Spleen (tissue), 11 donors: ENCODE measurements around the gene SNCG. TPM values are rescaled to one million over a fixed set of nuclear protein-coding genes. Genes with fewer than 3 reads are reported as not detected.
A peak's percentile ranks its signal among the peaks of the same experiment; 100 is the strongest.

Source experiments
- DNase-seq: peaks from one replicate; pipeline ENCODE4 v3.0.0-alpha.2; 2020
- H3K27ac ChIP-seq, 8 donors: fragments of 200-600 bp; sonication (generic) in 7 of 8; 1 replicate in 4 of 8; 2 replicates in 4 of 8; pipeline versions ENCODE4 v1.5.0 to v1.8.0; 2016 to 2021; ENCODE audit warnings: inconsistent platforms in 4 of 8, mild to moderate bottlenecking in 4 of 8, moderate library complexity in 1 of 8
- H3K27me3 ChIP-seq, 7 donors: fragments of 200-600 bp; sonication (generic) in 6 of 7; replicated peaks in 1 of 7; 1 replicate in 4 of 7; 2 replicates in 3 of 7; pipeline versions ENCODE4 v1.5.0 to v1.8.0; 2016 to 2021; ENCODE audit warnings: inconsistent platforms in 3 of 7, mild to moderate bottlenecking in 1 of 7
- H3K36me3 ChIP-seq, 6 donors: fragments of 200-600 bp; sonication (generic) in 5 of 6; 1 replicate in 4 of 6; 2 replicates in 2 of 6; pipeline versions ENCODE4 v1.5.0 to v1.8.0; 2016 to 2021; ENCODE audit warnings: inconsistent platforms in 2 of 6
- H3K4me1 ChIP-seq, 6 donors: fragments of 200-600 bp; sonication (generic) in 5 of 6; 1 replicate in 3 of 6; 2 replicates in 3 of 6; pipeline versions ENCODE4 v1.5.0 to v1.8.0; 2016 to 2021; ENCODE audit warnings: inconsistent platforms in 3 of 6
- H3K4me3 ChIP-seq, 8 donors: fragments of 200-600 bp; sonication (generic) in 7 of 8; 1 replicate in 4 of 8; 2 replicates in 4 of 8; pipeline versions ENCODE4 v1.5.0 to v1.8.0; 2016 to 2021; ENCODE audit warnings: inconsistent platforms in 4 of 8, mild to moderate bottlenecking in 4 of 8, moderate library complexity in 2 of 8
- H3K9me3 ChIP-seq, 8 donors: fragments of 200-600 bp; sonication (generic) in 7 of 8; 1 replicate in 4 of 8; 2 replicates in 4 of 8; pipeline versions ENCODE4 v1.5.0 to v1.8.0; 2016 to 2021; ENCODE audit warnings: inconsistent platforms in 4 of 8
- POLR2A ChIP-seq, 3 donors: fragments of 450-650 bp; IDR thresholded peaks; one replicate each; pipeline ENCODE4 v1.5.1; 2017; ENCODE audit warnings: antibody characterized with exemption in 3 of 3, mild to moderate bottlenecking in 1 of 3
- POLR2AphosphoS5 ChIP-seq, 3 donors: sonication (generic); formaldehyde crosslinking; IDR thresholded peaks; one replicate each; pipeline ENCODE4 v1.5.1; 2017; ENCODE audit warnings: antibody characterized with exemption in 3 of 3
- WGBS, 5 donors: extraction: QIAGEN DNeasy Blood & Tissue Kit in 3 of 5; methylation state at CpG; one replicate each; pipeline versions ENCODE4 v1.1.5 to v1.1.7; 2013 to 2018; 5-methylcytosine and 5-hydroxymethylcytosine counted together
- intact Hi-C: fragments of 100-400 bp; cut with DNase I; formaldehyde crosslinking; loops from one replicate; pipeline ENCODE4 v1.15.0; 2023; ENCODE audit warnings: low total_unique reads
- polyA plus RNA-seq, 3 donors: library from polyadenylated mRNA; stranded (reverse); fragments of 200-250 nt; gene quantifications; one replicate each; pipeline ENCODE4 v1.2.1, GENCODE V29; 2013
- total RNA-seq, 7 donors: library from RNA; depleted of rRNA in 3 of 7; stranded (reverse); fragments of >200 nt in 3 of 7; fragmentation: NEBNext Ultra II Directional in 4 of 7; extraction: Animal tissue kit (Norgen Biotek cat#: 25700) in 4 of 7; gene quantifications; one replicate each; pipeline versions ENCODE4 v1.1.0 to v1.2.1, GENCODE V29; 2016 to 2021
- TF ChIP-seq, protein P1 (sequence below), 11 experiments: fragments of 200-600 bp in 7 of 11; fragments of 450-650 bp in 4 of 11; sonication (generic) in 4 of 11; IDR thresholded peaks in 8 of 11; conservative IDR thresholded peaks in 3 of 11; 1 replicate in 7 of 11; 2 replicates in 4 of 11; pipeline versions ENCODE4 v1.4.0 to v1.8.0; 2016 to 2021; ENCODE audit warnings: antibody characterized with exemption in 11 of 11, inconsistent platforms in 4 of 11, mild to moderate bottlenecking in 1 of 11
- donor health status: healthy with polysubstance abuse.
- donor health status: DM: no; HTN: no; CAD: no; lungs with moderate emphysema.
- donor health status: DM: no; HTN: no; CAD: no.
- donor health status: Bipolar disorder and iron deficiency.
- donor health status: healthy.
- donor health status: DM: no; HTN: no; CAD: no.
- donor health status: DM: yes; HTN: yes; CAD: no.

Gene SNCG
- total and polyA plus RNA-seq, 10 donors, result 19.9 to 127 (median 81.1) TPM

DNA sequence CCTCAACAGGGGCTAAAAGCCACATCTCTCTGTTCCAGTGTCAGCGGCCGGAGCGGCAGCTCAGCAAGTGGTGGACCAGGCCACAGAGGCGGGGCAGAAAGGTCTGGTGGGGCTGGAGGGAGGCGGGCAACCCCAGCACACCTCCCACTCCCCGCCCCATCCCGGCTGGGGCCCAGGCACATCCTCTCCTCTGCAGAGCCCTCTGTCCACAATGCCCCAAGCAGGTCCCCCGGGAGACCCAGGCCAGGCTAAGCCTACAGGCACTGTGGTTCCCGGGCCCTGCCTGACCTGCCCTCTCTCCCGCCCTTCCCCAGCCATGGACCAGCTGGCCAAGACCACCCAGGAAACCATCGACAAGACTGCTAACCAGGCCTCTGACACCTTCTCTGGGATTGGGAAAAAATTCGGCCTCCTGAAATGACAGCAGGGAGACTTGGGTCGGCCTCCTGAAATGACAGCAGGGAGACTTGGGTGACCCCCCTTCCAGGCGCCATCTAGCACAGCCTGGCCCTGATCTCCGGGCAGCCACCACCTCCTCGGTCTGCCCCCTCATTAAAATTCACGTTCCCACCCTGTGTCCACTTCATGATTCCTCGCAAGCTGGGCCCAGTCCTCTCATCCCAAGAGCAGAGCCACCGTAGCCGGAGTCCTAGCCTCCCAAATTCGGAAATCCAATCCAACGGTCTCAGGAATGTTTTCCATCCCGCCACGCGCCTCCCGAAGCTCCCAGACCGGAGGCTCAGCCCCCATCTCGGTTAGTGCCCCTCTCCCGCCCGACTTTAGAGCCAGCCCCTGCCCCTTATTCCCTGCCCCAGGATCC is 12.0 kb downstream of the SNCG start:
- Histone ChIP-seq H3K36me3 (no peaks in the 10 kb centered on the region), H3K27me3 (peaks cover 0 to 50% (median 6%) of the 10 kb centered on the region in 7 donors), H3K4me3 (peak overlapping the region; percentile 40 to 74 (median 46)), H3K4me1 (peaks cover 24 to 68% (median 61%) of the 10 kb centered on the region in 6 donors), H3K9me3 (no peaks in the 10 kb centered on the region), H3K27ac (peak overlapping the region; percentile 49 to 93 (median 88))
- intact Hi-C loops, result no loop called here
- 20 to 43% (median 27%) methylated on average over 27 to 30 of the region's 30 CpGs for WGBS, 5 donors
- DNase-seq, result peak; percentile 88
- peak; percentile 34 to 80 (median 77) for TF ChIP-seq POLR2AphosphoS5 (IDR thresholded peaks at IDR 0.05)
- no peak for TF ChIP-seq POLR2A (IDR thresholded peaks at IDR 0.05)
- TF ChIP-seq, protein P1, sequence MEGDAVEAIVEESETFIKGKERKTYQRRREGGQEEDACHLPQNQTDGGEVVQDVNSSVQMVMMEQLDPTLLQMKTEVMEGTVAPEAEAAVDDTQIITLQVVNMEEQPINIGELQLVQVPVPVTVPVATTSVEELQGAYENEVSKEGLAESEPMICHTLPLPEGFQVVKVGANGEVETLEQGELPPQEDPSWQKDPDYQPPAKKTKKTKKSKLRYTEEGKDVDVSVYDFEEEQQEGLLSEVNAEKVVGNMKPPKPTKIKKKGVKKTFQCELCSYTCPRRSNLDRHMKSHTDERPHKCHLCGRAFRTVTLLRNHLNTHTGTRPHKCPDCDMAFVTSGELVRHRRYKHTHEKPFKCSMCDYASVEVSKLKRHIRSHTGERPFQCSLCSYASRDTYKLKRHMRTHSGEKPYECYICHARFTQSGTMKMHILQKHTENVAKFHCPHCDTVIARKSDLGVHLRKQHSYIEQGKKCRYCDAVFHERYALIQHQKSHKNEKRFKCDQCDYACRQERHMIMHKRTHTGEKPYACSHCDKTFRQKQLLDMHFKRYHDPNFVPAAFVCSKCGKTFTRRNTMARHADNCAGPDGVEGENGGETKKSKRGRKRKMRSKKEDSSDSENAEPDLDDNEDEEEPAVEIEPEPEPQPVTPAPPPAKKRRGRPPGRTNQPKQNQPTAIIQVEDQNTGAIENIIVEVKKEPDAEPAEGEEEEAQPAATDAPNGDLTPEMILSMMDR (IDR thresholded peaks at IDR 0.05 in 8 of 11, conservative IDR thresholded peaks at IDR 0.05 in 3 of 11), result no peak

DNA sequence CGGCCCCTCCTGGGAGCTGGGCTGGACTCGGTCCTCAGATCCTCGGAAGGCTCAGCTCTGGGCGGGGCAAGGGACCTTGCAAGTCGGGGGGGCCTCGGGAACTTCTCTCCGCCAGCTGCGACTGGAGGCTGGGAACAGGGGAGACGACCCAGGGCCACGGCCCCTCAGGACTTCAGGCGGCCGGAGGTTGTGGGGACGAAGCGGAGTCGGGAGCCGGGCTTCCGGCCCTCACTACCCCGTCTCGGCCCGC is 12.5 kb downstream of the SNCG start:
- intact Hi-C loops, result no loop called here
- no peak for DNase-seq
- no peaks in the 10 kb centered on the region for H3K9me3 ChIP-seq
- peak overlapping the region; percentile 49 to 93 (median 88) for H3K27ac ChIP-seq
- no peaks in the 10 kb centered on the region for H3K36me3 ChIP-seq
- 0 to 2% (median 0%) methylated on average over 3 to 20 of the region's 20 CpGs for WGBS, 5 donors
- peak overlapping the region; percentile 40 to 74 (median 46) for H3K4me3 ChIP-seq
- peaks cover 24 to 63% (median 57%) of the 10 kb centered on the region in 6 donors for H3K4me1 ChIP-seq
- TF ChIP-seq POLR2AphosphoS5 (IDR thresholded peaks at IDR 0.05) (no peak), POLR2A (IDR thresholded peaks at IDR 0.05) (peak in 2 of 3 donors; percentile 31 to 39)
- peaks cover 0 to 50% (median 6%) of the 10 kb centered on the region in 7 donors for H3K27me3 ChIP-seq

DNA sequence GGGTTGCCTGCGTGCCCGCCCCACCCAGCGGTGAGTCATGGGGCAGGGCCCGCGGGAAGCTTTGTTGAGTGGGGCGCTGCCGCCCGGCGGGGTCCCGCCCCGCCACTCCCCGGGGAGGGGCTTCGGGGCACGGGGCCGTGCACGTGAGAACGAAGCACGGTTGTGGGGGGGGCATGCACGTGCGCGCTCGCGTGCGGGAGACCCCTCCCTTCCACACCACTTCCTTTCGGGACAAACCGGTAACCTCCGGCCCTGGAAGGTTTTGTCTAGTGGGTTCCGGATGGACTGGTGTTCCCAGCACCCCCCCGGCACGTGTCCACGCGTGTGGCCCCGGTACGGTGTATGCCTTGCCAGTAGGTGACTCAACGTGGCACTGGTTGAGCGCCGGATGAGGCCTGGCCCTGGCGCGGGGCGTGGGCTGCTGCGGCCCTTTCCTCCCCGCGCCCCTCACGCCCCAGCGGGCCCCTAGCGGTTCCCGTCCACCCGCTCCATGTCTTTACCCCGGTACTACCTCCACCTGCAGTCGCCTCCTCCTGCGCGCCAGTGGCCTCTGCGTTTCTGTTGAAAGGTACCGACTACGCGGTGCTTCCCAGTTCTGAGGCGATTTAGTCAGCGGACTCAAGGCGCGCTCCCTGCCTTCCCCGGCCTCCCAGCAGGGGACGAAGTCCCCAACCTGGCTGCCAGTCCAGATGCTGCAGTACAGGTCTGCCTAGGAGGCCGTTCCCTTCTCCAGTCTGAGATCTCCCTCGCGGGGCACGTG is 13.0 kb downstream of the SNCG start:
- TF ChIP-seq POLR2AphosphoS5 (IDR thresholded peaks at IDR 0.05) (peak; percentile 89 to 96 (median 90)), POLR2A (IDR thresholded peaks at IDR 0.05) (peak in 1 of 3 donors; percentile 21)
- TF ChIP-seq, protein P1 (IDR thresholded peaks at IDR 0.05 in 8 of 11, conservative IDR thresholded peaks at IDR 0.05 in 3 of 11), result peak in 3 of 11 experiments; percentile 2 to 10 (median 7)
- Histone ChIP-seq H3K27me3 (peaks cover 0 to 50% (median 6%) of the 10 kb centered on the region in 7 donors), H3K4me3 (peak overlapping the region; percentile 40 to 74 (median 46)), H3K9me3 (no peaks in the 10 kb centered on the region), H3K4me1 (peaks cover 19 to 58% (median 52%) of the 10 kb centered on the region in 6 donors), H3K27ac (peak overlapping the region; percentile 49 to 93 (median 88)), H3K36me3 (no peaks in the 10 kb centered on the region)
- intact Hi-C loops, result no loop called here
- peak; percentile 96 for DNase-seq
- WGBS, 5 donors, result 7 to 26% (median 8%) methylated on average over 27 to 66 of the region's 66 CpGs

DNA sequence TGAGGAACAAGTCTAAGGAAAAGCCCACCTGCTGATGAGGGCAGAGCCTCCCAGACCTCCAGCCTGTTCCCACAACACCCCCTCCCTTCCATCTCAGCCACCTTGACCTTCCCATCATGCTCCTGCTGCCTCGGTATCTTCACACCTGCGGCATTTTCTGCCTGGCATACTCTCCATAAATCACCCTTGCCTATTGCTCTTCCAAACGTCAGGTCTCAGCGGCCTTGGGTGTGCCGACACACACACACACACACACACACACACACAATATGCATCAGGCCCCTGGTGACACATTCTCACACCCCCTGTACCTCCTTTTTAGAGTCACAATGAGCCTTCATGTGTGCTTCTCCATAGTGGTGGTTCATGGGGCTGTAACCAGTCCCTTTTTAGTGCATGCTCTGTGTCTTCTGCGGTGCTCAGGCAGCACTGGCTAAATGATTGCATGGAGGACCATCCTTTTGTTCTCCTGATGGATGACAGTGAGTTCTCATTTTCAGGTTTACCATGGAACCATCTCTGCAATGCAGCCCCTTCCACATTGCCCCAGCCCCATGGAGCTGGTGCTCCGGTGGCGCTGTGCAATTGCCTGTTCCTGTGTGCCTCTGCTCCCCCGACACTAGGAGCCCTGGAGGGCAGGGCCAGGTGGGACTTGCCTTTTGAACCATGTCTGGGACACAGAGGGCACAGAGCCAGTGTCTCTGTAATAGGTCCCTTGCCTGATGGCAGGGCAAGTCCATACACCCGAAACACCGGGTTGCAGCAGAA is 14.4 kb downstream of the SNCG start:
- Histone ChIP-seq H3K4me3 (no peak overlapping the region), H3K9me3 (no peaks in the 10 kb centered on the region), H3K36me3 (no peaks in the 10 kb centered on the region), H3K4me1 (peaks cover 9 to 44% (median 40%) of the 10 kb centered on the region in 6 donors), H3K27me3 (peaks cover 0 to 46% (median 6%) of the 10 kb centered on the region in 7 donors), H3K27ac (no peak overlapping the region)
- DNase-seq, result no peak
- TF ChIP-seq POLR2AphosphoS5 (IDR thresholded peaks at IDR 0.05) (no peak), POLR2A (IDR thresholded peaks at IDR 0.05) (no peak)
- TF ChIP-seq, protein P1 (IDR thresholded peaks at IDR 0.05 in 8 of 11, conservative IDR thresholded peaks at IDR 0.05 in 3 of 11), result no peak
- WGBS, 5 donors, result 86 to 97% (median 94%) methylated on average over 8 to 11 of the region's 11 CpGs
- intact Hi-C loops, result no loop called here
